HL-60 (cell line): ENCODE data around the gene CEACAM4.

Experiments used
- DNase-seq, 2 experiments: peaks; one replicate each; pipeline ENCODE4 v3.0.0-alpha.2; 2010 to 2020; ENCODE audit warnings: low read depth in 1 of 2, low spot score in 1 of 2
- H3K27ac ChIP-seq: fragments of 250-450 bp; sonication (Bioruptor Pico); replicated peaks from 2 replicates; pipeline ENCODE4 v1.5.1; 2020; ENCODE audit warnings: mild to moderate bottlenecking, moderate library complexity
- H3K27me3 ChIP-seq: fragments of 250-450 bp; sonication (Bioruptor Pico); 2 replicates; pipeline ENCODE4 v1.5.1; 2021; ENCODE audit warnings: mild to moderate bottlenecking, moderate library complexity; ENCODE audit not compliant: insufficient read depth, poor library complexity, severe bottlenecking
- H3K4me3 ChIP-seq: replicated peaks from 2 replicates; pipeline ENCODE4 v1.5.1; 2011; ENCODE audit warnings: mild to moderate bottlenecking, control low read depth, low read length; ENCODE audit not compliant: insufficient read depth
- CTCF ChIP-seq: IDR thresholded peaks from one replicate; pipeline ENCODE4 v1.5.1; 2011; ENCODE audit warnings: low read length, control low read depth, inconsistent platforms; ENCODE audit not compliant: insufficient read depth
- GABPA ChIP-seq: IDR thresholded peaks from 2 replicates; pipeline ENCODE4 v1.6.1; 2012; ENCODE audit warnings: low read depth
- POLR2AphosphoS5 ChIP-seq: IDR thresholded peaks from 2 replicates; pipeline ENCODE4 v1.6.1; 2012; ENCODE audit warnings: low read depth
- REST ChIP-seq: IDR thresholded peaks from 2 replicates; pipeline ENCODE4 v1.6.1; 2012; ENCODE audit warnings: low read depth; ENCODE audit not compliant: insufficient replicate concordance
- SPI1 ChIP-seq: IDR thresholded peaks from 2 replicates; pipeline ENCODE4 v1.6.1; 2012; ENCODE audit warnings: low read depth, mild to moderate bottlenecking, borderline replicate concordance

Gene CEACAM4

GRCh38 chr19:41621226-41621625 lies 5.6 kb downstream of the CEACAM4 start:
- Histone ChIP-seq H3K4me3 (no peak overlapping the region), H3K27me3 (no peaks in the 10 kb centered on the region), H3K27ac (peak overlapping the region; percentile 91)
- peak in 1 of 2 experiments; percentile 63 for DNase-seq
- TF ChIP-seq GABPA (no peak), CTCF (no peak)

GRCh38 chr19:41620171-41620570 lies 6.7 kb downstream of the CEACAM4 start:
- Histone ChIP-seq H3K27me3 (no peaks in the 10 kb centered on the region), H3K4me3 (no peak overlapping the region), H3K27ac (peak overlapping the region; percentile 91)
- TF ChIP-seq REST (no peak), GABPA (no peak), SPI1 (no peak), CTCF (no peak), POLR2AphosphoS5 (no peak)
- DNase-seq = no peak

- DNase-seq = peak in 1 of 2 experiments; percentile 81
- Histone ChIP-seq H3K27me3 (no peaks in the 10 kb centered on the region), H3K27ac (peak overlapping the region; percentile 91), H3K4me3 (no peak overlapping the region)
- no peak for TF ChIP-seq REST
- peak; percentile 77 for TF ChIP-seq POLR2AphosphoS5
- no peak for TF ChIP-seq CTCF
- TF ChIP-seq SPI1 = peak; percentile 64; the same call in 1 of the 2 replicates
- no peak for TF ChIP-seq GABPA
Measured at GRCh38 chr19:41619018-41619556, 7.8 kb downstream of the CEACAM4 start.

- no peaks in the 10 kb centered on the region for H3K27me3 ChIP-seq
- DNase-seq = no peak
- no peak overlapping the region for H3K4me3 ChIP-seq
- TF ChIP-seq REST (no peak), POLR2AphosphoS5 (no peak), GABPA (no peak), CTCF (no peak), SPI1 (no peak)
- H3K27ac ChIP-seq = no peak overlapping the region
Measured at GRCh38 chr19:41617941-41618730, 8.7 kb downstream of the CEACAM4 start.
